C4-2B (cell line): ENCODE data around the gene PPP2R2B.

ENCODE experiments used
- H3K27ac ChIP-seq: fragments of 450-650 bp; 2 replicates; pipeline ENCODE4 v1.5.1; 2017
- ZFX ChIP-seq: fragments of 450-650 bp; IDR thresholded peaks from 2 replicates; pipeline ENCODE4 v1.6.1; 2017
- TF ChIP-seq, protein P1 (sequence below): fragments of 450-650 bp; conservative IDR thresholded peaks from 2 replicates; pipeline ENCODE4 v1.5.1; 2017; ENCODE audit warnings: mild to moderate bottlenecking

The PPP2R2B gene

DNA sequence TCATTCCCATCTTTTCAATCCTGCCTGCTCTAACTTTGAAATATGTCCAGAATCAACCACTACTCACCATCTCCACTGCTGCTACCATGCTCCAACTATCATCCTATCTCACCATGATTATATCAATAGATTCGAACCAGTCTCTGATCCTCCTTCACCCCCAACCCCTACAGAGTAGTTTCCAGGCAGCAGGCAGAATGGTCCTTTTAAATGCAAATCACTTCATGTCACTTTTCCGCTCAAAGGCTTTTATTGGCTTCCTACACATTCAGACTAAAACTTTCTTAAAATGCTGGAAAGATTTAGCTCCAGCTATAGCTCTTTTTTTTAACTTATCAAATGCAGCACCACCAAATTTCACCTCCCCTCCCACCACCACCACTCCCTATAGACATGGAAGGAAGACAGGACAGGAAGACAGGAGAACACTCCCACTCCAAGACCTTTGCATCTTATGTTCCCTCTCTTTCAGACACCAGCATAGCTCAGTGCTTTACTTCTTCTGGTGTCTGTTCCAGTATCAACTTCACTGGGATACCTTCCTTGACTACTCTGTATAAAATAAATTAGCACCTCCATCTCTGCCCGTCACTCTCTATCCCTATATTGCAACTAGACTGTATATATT lies 9.9 kb upstream of the PPP2R2B start:
- no peak overlapping the region for H3K27ac ChIP-seq
- TF ChIP-seq, protein P1, sequence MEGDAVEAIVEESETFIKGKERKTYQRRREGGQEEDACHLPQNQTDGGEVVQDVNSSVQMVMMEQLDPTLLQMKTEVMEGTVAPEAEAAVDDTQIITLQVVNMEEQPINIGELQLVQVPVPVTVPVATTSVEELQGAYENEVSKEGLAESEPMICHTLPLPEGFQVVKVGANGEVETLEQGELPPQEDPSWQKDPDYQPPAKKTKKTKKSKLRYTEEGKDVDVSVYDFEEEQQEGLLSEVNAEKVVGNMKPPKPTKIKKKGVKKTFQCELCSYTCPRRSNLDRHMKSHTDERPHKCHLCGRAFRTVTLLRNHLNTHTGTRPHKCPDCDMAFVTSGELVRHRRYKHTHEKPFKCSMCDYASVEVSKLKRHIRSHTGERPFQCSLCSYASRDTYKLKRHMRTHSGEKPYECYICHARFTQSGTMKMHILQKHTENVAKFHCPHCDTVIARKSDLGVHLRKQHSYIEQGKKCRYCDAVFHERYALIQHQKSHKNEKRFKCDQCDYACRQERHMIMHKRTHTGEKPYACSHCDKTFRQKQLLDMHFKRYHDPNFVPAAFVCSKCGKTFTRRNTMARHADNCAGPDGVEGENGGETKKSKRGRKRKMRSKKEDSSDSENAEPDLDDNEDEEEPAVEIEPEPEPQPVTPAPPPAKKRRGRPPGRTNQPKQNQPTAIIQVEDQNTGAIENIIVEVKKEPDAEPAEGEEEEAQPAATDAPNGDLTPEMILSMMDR: no peak
- no peak for TF ChIP-seq ZFX

DNA sequence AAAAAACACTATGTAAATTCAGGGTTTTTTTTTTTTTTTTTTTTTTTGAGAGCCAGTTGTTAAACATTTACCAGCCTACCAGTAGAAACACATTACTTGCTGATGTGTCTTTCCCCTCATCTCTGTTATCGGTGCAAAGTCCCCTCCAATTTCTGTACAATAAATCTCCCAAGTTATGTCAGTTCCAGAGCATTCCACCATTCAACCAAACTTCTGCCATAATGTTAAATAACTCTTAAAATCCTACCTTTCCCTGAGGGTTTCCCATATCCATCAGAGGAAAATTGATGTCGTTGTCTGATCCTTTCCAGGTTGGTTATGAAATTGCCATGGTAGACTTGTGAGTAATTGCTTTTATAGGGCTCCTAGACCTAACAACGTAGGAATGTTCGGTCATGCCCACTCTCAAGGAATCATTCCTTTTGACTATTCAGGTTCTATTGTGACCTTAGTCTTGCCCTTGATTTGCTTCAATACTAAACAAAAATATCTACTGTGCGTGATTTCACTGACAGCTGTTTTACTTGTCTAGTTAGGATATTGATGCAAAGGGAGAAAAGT lies 5.6 kb upstream of the PPP2R2B start:
- no peak for TF ChIP-seq ZFX
- TF ChIP-seq, protein P1: no peak
- no peak overlapping the region for H3K27ac ChIP-seq

DNA sequence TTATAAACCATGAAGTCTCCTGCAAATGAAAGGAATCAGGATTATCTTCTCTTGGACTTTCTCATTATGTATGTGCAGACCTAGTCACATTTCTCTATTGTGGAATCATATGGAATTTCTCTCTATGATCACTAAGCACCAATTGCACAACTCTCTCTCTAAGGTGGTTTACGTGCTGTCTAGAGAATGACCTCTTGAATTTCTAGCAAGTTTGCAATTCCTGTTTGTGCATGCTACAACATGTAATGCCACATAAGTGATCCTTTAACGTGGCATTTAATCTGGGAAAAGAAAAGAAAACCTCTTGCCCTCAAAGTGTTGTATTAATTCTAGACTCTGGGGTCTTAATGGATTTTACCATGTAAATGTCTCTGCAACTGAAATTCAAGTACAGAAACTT lies 5.0 kb upstream of the PPP2R2B start:
- TF ChIP-seq ZFX: no peak
- TF ChIP-seq, protein P1: no peak

DNA sequence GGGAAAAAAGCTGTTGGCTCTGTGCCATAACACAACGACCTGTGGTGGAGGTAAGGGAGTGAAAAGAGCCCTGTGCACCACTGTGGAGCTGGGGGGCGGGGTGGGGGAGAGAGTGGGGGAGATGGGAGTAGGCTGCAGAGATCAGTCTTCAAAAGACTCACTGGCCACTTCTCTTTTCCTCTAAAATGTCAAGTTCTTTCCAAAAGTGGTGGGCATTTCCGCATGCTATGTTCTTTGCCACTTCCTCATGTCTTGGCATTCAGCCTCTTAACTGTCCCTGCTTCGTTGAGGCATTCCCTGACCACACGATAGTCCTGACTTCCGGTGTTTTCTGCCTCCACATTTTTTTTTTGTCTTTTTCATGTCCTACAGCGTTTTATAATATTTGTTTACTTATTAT lies 2.4 kb upstream of the PPP2R2B start:
- no peak overlapping the region for H3K27ac ChIP-seq
- TF ChIP-seq, protein P1: no peak
- no peak for TF ChIP-seq ZFX

More for the DNA sequence above, 5.0 kb upstream of the PPP2R2B start:
- H3K27ac ChIP-seq: no peak overlapping the region

DNA sequence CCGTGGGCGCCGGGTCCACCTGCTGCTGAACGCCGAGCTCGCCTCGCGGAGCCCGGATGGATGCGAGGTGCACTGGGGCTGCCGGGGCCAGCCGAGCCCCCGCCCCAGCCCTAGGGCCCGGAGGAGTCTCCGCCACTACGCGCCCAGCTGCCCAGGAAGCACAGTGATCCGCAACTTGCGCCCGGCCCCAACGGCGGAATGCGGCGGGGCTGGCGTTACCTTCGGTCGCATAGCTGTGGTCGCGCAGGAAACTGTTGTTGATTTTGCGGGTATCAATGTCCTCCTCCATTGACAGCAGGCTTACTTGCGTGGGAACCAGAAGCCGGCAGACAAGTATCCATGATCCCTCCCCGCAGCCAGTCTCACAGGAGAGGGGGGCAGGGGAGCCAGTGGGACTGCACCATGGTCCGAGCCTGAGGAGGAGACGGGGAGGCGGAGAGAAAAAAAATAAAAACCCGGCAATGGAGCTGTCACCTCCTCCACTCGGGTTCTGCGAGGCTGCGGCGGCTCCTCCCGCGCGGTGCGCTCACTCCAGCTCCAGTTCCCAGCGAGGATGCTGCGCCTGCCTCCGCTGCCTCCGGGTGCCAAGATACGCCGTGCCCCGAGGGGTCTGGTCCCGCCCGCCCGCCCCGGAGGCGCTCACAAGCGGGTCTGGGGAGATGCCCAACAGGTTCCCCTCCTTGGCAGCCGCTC lies 628 bp downstream of the PPP2R2B start:
- TF ChIP-seq, protein P1: no peak
- no peak overlapping the region for H3K27ac ChIP-seq

DNA sequence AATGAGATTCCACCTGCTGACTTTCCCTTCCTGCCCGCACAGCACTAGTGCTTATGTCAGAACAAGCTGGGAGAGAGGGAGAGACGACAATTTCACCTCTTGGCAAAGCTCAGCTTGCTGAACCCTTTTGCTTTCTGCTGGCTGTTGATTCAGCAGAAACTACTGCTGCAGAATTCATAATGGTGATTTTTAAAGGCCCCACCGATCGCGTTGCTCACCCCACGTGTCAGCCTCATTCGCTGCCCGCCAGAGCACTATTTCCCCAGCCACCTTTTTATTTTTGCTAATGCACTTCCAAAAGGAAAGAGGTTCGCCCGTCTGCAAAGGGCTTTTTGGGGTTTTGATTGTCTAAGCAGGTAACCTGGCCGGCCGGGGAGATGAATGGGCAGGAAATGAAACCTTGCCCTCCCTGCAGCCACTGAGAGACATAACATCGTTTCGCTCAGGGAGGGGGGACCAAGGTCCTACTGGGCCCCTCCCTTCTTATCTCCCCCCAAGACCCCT lies 1.3 kb downstream of the PPP2R2B start:
- no peak overlapping the region for H3K27ac ChIP-seq

More for the DNA sequence above, 1.3 kb downstream of the PPP2R2B start:
- no peak for TF ChIP-seq ZFX
- TF ChIP-seq, protein P1: no peak
